COLO668 (cell line): ENCODE data around the gene FXYD2.

ENCODE experiments used
- DNase-seq: peaks from one replicate; lab custom pipeline; 2025; ENCODE audit not compliant: unreplicated experiment; lab: John Stamatoyannopoulos, UW

Gene FXYD2

GRCh38 chr11:117805045-117805444 lies 19.5 kb downstream of the FXYD2 start:
- no peak for DNase-seq

- no peak for DNase-seq
Observed at GRCh38 chr11:117803896-117804295, 20.6 kb downstream of the FXYD2 start.

DNA sequence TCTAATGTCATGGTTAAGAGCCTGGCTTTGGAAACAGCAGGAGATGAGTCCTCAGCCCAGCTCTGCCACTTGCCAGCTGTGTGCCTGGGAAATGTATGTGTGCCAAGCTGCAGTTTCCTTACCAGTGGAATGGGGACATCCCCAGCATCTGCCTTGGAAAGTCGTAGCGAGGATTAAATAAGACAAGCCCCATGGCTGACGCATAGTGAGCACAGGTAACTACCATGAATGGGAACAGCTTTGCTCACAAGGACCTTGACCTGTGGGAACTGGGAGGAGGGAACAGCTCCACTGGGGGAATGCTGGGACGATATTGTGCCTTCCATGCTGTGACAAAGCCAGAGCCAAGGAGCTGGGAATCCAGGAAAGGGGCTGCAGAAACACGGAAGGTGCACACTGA lies 24.9 kb downstream of the FXYD2 start:
- no peak for DNase-seq

DNA sequence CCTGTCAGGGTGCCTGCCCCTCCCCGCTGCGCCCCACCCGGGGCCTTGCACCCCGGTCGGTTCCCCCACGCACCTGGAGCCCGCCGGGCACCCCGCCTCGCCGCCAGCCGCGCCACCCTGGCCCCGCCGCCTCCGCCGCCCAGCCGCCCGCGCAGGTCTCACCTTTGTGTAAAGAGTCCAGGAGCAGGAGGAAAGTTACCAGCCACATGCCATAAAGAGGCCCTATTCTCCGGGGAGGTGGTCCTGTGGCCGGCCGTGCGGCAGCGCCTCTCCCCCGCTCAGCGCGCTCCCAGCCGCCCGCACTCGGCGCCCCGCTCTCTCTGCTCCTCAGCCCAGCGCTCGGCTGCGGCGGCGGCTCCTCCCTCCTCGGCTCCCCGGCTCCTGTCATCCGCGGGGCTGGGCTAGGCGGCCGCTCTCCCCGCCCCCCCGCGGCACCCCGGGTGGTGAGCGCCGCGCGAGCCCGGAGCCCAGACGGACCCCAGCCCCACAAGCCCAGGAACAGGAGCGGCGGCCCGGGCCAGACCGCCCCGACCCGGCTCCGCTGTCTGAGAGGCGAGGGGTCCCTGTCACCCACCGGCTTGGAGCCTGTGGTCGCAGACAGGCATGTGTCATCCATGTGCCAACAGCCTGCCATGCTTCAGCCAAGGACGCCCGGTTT lies 27.5 kb downstream of the FXYD2 start, which contains the start of gene DSCAML1:
TSS of gene DSCAML1 (minus strand) at position 345 of the 658 bp plus-strand sequence. CDS start at position 208, 137 bp downstream.
- peak; percentile 68 for DNase-seq

DNA sequence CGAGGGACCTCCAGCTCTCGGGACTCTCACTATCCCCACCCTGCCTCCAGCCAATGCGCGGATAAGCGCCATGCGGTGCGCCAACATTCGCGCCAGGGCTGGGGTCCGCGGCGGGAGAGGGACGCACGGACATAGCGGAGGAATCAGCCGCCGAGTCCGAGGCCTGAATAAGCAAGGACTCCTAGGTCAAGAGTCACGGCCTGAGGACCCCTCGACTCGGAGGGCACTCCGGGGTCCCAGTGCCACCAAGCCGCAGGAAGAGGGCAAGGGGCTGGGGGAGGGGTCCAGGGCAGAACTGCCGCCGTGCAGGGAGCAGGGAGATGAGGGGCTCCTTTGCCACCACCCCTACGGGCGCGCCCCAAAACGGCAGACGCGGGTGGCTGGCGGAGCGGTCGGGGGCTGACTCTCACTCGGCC lies 28.1 kb downstream of the FXYD2 start:
- DNase-seq = peak; percentile 48

- DNase-seq = peak; percentile 75
Observed at GRCh38 chr11:117795638-117796455, 28.7 kb downstream of the FXYD2 start.

DNA sequence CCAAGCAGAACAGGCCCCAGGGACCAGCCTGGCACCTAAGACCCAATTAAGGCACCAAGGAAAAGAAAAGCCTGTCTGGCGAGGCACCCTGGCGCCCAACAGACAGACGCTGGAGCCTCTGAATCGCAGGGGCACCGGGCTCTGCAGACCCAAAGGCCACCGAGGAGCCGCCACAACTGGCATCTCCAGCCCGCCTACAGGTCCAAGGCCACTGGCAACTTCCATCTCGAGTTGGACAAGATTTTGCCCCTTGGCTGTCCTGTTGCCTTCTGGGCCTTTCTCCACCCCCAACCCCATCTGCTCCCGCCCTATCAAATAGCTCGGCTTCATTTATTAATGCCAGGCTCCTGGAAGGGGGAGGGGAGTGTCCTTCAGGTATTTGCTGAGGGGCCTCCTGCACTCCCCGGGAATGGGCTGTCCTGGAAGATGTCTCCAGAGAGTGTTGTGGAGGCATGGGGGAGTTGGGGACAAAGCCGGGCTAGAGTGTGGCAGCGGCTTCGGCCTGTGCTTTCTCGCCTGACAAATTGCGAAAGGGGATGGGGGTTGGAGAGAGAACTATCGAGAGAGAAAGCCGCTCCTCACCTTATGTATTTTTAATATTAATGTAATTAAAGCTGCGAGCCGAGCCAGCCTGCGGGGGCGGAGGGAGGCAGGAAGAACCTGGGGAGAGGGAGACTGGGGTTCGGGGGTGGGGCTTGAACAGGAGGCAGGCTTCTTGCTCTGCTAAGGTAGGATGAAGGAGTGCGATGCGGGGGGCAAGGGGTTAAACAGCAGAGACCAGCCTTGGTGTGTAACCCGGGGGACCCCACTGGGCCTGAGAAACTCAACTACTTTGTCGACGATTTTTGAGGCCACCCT lies 29.5 kb downstream of the FXYD2 start:
- no peak for DNase-seq

DNA sequence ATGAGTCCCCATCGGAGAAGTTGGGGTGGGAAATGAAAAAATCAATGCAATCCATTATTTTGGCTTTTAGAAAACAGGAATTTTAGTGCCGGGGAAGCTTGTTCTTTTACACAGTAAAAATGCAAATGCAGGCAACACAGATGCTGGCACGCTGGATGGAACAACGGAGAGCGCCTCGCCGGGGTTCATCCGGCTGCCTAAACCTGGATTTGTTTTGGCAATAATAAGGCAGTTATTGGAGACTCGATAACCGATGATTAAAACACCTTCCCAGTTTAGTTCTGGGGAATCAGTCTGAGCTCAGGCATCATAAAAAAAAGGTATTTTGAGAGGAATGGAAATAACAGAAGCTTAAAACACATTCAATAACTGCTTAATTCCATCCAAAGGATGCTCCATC lies 30.4 kb downstream of the FXYD2 start:
- DNase-seq = no peak

GRCh38 chr11:117793583-117793982 lies 31.0 kb downstream of the FXYD2 start:
- no peak for DNase-seq

DNA sequence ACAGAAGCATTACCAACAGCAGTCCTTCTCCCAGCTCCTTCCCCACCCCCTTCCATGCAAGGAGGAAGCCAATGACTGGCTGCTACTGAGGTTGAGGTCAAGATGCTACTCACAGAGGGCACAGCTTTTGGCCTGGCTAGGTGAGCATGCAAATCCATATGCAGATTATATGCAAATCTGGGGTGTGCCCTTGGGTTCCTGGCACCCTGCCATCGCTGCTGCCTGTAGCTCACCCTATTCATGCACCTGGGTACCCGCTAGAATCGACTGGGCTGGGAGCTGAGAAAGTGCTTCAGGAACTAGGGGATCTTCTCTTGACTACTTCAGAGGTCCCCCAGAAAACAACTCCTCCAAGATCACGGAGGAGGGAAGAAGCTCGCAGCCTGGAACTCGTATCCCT lies 31.6 kb downstream of the FXYD2 start:
- peak; percentile 57 for DNase-seq

DNA sequence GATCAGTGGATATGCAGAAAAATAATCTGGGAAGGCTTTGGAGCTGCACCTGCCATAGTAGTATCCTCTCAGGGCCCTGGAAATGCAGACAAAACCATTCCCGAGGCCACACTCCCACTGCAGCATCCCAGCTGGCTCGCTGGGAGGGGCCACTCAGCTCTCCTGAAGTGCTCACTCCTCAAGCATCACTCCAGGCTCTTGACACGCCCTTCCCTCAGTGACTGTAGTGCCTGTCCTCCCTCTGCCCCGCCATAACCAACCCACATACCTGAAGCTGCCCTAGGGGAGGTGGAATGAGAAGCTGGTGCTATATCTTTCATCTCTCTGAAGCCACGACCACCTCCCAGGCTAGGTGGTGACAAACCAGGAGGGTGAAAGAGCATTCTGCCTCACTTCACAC lies 32.3 kb downstream of the FXYD2 start:
- peak; percentile 32 for DNase-seq

DNA sequence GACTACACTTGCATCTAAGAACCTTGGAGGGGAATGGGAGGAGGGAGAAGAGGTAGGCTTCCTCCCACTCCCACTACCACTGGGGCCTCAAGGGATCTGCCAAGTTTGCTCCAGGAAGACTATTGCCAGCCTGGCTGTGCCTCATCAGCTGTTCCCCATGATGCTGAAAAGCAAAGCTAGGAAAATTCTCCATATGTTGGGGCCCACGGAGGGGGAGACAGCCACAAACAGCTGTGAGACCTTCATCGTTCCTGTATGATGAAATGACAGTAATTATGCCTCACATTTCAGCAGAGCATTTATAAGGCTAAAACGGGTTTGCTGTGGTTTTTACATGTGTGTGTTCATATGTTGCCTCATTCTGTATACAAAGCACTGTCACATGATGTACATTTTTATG lies 34.3 kb downstream of the FXYD2 start:
- no peak for DNase-seq

DNA sequence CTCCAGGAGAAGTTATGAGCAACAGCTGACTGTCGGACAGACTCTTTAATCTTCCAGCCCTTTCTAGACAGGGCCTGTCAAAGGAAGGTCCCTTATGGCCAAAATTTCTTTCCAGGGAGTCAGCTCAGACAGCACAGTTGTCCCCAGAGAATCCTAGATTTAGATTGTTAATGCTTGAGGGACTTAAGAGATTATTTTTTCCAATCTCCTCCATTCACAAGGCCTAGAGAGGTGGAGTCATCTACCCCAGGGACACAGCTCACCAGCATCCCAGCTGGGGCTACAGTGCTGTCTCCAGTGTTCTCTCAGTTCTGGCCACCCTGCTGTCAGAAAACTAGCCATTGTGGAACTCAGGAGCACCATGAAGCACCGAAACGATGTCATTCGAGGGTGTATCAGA lies 35.3 kb downstream of the FXYD2 start:
- no peak for DNase-seq

- peak; percentile 81 for DNase-seq
Observed at GRCh38 chr11:117786135-117786870, 38.2 kb downstream of the FXYD2 start.

- no peak for DNase-seq
Observed at GRCh38 chr11:117782101-117782500, 42.4 kb downstream of the FXYD2 start.

- DNase-seq = no peak
Observed at GRCh38 chr11:117781627-117782026, 42.9 kb downstream of the FXYD2 start.

DNA sequence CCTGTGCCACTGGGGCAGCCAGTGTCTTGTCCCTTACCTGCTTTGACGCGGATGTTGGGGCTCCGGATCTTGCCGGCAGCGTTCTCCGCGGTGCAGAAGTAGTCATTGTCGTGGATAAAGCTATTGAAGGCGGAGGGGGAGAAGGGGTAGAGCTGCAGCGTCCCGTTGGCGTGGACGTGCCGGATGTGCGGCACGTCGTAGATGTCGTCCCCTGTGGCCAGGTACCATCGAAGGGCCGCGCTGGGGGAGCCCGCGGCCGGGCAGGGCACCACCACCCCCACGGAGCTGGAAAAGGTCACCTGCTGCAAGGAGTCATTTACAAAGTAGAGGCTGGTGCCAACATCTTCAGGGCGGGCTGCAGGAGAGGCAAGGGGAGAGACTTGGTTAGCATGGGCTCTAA lies 44.1 kb downstream of the FXYD2 start:
- no peak for DNase-seq

DNA sequence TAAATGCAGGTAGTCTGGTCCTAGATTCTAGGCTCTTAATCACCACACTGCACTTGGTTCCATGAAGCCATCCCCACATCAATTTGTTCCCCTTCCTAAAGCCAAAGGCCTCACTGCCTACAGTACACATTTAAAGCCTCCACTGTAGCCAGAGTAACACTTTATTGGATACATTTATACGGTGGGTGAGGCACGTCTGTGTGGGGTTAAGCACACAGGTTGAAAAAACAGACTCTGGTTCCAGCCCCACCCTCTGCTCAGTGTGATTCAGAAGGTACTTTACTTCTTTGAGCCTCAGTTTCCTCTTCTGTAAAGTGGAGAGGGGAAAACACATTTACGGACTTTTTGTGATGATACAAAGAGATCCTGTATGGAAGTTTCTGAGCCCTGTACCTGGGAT lies 50.0 kb downstream of the FXYD2 start:
- DNase-seq = no peak

DNA sequence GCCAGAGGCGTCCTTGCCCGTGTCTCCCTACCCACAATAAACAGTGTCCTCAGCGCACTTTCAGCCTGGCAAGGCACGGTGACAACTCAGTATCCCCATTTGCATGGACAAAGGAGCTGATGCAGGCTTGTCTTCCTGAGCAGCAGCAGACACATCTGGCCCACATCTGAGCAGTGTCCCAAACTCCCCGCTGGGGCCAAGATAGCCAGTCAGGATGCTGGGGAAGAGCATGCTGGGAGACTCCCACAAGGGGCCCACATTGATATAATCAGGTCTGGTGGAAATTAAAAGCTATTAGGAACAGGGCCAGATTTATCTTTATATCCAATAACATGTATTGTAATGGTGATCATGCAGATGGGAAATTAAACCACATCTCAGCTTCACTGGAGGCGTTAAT lies 52.2 kb downstream of the FXYD2 start:
- DNase-seq = no peak

DNA sequence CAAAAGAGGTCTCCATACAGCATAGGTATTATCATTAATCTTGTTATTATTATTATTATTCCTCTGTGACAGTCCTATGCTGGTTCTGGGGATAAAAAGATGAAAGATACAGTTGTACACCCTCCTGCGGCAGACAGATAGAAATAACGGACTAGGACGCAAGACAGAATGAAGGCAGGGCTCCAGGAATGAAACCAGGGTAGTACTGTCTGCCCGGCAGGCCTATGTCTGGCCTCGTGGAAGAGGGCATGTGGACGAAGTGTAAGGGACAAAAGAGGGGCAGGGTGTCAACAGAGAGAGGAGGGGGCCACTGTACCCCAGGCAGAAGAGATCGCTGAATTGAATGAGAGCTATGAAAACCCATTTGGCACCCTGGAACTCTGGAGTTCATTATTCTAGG lies 52.7 kb downstream of the FXYD2 start:
- no peak for DNase-seq

- DNase-seq = no peak
Observed at GRCh38 chr11:117771197-117771596, 53.3 kb downstream of the FXYD2 start.
